HPDE6-E6E7 (cell line): ENCODE data around the gene CLEC14A.

Experiments used
- DNase-seq: peaks from one replicate; pipeline ENCODE4 v3.0.0; 2011; ENCODE audit warnings: missing footprints; ENCODE audit errors: extremely low spot score

Gene CLEC14A

GRCh38 chr14:38205949-38206665, 49.8 kb downstream of the CLEC14A start:
- no peak for DNase-seq

DNA sequence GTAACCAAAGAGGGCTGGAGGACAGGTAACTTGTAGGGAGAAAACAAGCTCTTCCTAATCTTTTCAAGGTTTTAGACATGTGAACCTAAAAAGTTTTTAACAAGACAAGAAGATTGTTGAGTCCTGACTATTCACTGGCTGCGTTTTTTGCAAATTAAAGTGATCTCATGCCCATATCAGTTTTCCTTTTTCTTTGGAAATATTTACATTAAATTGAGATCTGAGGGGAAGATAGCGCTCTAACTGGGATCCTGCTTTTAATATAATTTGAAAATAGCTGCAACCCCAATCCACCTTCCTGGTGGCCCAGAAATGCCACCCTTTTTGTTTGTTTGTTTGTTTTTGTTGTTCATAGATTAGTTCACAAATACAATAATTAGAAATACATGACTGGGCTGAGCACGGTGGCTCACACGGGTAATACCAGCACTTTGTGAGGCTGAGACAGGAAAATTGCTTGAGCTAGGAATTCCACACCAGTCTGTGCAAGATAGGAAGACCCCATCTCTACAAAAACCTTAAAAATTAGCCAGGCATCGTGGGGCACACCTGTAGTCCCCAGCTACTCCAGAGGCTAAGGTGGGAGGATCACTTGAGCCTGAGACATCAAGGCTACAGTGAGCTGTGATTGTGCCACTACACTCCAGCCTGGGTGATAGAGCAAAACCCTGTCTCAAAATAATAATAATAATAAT, 50.6 kb downstream of the CLEC14A start:
- DNase-seq = no peak

- DNase-seq = no peak
These were observed 51.2 kb downstream of the CLEC14A start for GRCh38 chr14:38204719-38205115.
